ENCODE measurements around the gene TYW3. TPM values are rescaled to one million over a fixed set of nuclear protein-coding genes. Genes with fewer than 3 reads are reported as not detected.

The TYW3 gene
- total RNA-seq, 1 experiment from 2014 or later = 32.9 TPM

DNA sequence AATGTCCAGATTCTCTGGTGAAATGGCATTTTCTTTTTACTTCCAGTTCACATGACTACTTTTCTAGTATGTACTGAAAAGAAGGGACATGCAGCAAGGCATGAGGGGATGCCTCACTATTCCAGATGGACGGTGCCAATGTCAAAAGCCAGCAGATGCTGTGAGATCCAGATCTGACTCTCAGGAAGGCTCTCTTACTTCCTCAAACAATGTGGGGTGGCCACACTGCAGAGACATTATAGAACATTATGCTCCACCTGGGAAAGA lies 17.8 kb upstream of the TYW3 start:
- Mint-ChIP-seq H3K27me3 (ENCODE audit: low read depth) (no peaks in the 10 kb centered on the region), H3K9me3 (no peaks in the 10 kb centered on the region), H3K4me3 (no peak overlapping the region), H3K36me3 (peaks cover 10% of the 10 kb centered on the region), H3K27ac (no peak overlapping the region), H3K4me1 (0 out of 2 replicates have a peak, but pooled peaks cover 6% of the 10 kb centered on the region)
- ChIA-PET POLR2A (no interaction called here), CTCF (interaction anchor here (1.1 kb wide), 1 partner anchor 211 kb away, joined by 3 read pairs; no protein-coding TSS in a partner anchor)
- DNase-seq (ENCODE audit: low spot score) = no peak
- TF ChIP-seq PRRX2 (CRISPR knock-in tag; IDR thresholded peaks at IDR 0.05) = no peak
- TF ChIP-seq GRHL2 (CRISPR knock-in tag; IDR thresholded peaks at IDR 0.05; ENCODE audit: insufficient replicate concordance, severe bottlenecking) = no peak
- TF ChIP-seq, protein P1, sequence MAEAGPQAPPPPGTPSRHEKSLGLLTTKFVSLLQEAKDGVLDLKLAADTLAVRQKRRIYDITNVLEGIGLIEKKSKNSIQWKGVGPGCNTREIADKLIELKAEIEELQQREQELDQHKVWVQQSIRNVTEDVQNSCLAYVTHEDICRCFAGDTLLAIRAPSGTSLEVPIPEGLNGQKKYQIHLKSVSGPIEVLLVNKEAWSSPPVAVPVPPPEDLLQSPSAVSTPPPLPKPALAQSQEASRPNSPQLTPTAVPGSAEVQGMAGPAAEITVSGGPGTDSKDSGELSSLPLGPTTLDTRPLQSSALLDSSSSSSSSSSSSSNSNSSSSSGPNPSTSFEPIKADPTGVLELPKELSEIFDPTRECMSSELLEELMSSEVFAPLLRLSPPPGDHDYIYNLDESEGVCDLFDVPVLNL (CRISPR knock-in tag; IDR thresholded peaks at IDR 0.05; ENCODE audit: borderline replicate concordance, low read depth) = no peak
- no peak for ATAC-seq

DNA sequence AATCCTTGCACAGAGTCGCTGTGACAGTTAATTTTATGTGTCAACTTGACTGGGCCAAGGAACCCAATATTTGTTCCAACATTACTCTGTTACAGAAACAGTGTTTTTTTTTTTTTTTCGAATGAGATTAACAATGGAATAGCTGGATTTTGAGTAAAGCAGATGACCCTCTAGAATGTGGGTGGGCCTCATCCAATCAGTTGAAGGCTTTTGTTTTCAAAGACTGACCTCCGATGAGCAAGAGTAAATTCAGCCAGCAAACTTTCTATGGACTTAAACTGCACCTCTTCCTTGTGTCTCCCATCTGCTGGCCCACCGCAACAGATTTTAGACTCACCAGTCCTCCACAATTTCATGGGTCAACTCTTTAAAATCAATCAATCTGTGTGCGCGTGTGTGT lies 17.1 kb upstream of the TYW3 start:
- Mint-ChIP-seq H3K4me3 (no peak overlapping the region), H3K27ac (no peak overlapping the region), H3K36me3 (peaks cover 15% of the 10 kb centered on the region), H3K4me1 (0 out of 2 replicates have a peak, but pooled peaks cover 6% of the 10 kb centered on the region), H3K9me3 (no peaks in the 10 kb centered on the region), H3K27me3 (ENCODE audit: low read depth) (no peaks in the 10 kb centered on the region)
- CTCF ChIA-PET = no interaction called here
- TF ChIP-seq, protein P2, sequence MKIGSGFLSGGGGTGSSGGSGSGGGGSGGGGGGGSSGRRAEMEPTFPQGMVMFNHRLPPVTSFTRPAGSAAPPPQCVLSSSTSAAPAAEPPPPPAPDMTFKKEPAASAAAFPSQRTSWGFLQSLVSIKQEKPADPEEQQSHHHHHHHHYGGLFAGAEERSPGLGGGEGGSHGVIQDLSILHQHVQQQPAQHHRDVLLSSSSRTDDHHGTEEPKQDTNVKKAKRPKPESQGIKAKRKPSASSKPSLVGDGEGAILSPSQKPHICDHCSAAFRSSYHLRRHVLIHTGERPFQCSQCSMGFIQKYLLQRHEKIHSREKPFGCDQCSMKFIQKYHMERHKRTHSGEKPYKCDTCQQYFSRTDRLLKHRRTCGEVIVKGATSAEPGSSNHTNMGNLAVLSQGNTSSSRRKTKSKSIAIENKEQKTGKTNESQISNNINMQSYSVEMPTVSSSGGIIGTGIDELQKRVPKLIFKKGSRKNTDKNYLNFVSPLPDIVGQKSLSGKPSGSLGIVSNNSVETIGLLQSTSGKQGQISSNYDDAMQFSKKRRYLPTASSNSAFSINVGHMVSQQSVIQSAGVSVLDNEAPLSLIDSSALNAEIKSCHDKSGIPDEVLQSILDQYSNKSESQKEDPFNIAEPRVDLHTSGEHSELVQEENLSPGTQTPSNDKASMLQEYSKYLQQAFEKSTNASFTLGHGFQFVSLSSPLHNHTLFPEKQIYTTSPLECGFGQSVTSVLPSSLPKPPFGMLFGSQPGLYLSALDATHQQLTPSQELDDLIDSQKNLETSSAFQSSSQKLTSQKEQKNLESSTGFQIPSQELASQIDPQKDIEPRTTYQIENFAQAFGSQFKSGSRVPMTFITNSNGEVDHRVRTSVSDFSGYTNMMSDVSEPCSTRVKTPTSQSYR (CRISPR knock-in tag; IDR thresholded peaks at IDR 0.05) = no peak
- TF ChIP-seq FOXJ3 (CRISPR knock-in tag; IDR thresholded peaks at IDR 0.05; ENCODE audit: borderline replicate concordance) = no peak
- TF ChIP-seq, protein P3, sequence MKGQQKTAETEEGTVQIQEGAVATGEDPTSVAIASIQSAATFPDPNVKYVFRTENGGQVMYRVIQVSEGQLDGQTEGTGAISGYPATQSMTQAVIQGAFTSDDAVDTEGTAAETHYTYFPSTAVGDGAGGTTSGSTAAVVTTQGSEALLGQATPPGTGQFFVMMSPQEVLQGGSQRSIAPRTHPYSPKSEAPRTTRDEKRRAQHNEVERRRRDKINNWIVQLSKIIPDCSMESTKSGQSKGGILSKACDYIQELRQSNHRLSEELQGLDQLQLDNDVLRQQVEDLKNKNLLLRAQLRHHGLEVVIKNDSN (CRISPR knock-in tag; IDR thresholded peaks at IDR 0.05) = no peak
- no peak for TF ChIP-seq PRRX2 (CRISPR knock-in tag; IDR thresholded peaks at IDR 0.05)
- no peak for TF ChIP-seq CREB1 (CRISPR knock-in tag; IDR thresholded peaks at IDR 0.05)
- no peak for TF ChIP-seq HMGA2 (CRISPR knock-in tag; IDR thresholded peaks at IDR 0.05)
- TF ChIP-seq ATF1 (CRISPR knock-in tag; IDR thresholded peaks at IDR 0.05) = no peak
- ATAC-seq = no peak
- POLR2A ChIA-PET = no interaction called here
- DNase-seq (ENCODE audit: low spot score) = no peak

DNA sequence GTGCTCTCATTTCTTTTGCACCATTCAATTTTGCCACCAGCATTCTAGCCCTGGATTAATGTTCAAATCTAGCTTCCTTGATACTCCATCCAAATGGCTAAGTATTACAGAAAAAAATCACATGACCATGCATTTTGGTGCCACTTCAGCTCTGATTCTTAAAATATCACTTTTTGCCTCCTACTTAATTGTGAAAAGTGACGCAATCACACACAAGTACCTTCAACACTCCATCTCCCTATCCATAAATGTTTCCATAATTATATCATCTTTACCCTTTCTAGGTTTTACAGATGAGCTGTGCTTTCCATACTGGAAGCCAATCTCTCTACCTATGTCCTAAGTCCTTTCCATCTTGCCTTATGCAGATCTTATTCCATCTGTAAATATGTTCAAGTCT lies 16.1 kb upstream of the TYW3 start:
- H3K9me3 Mint-ChIP-seq = no peaks in the 10 kb centered on the region
- H3K27me3 Mint-ChIP-seq (ENCODE audit: low read depth) = no peaks in the 10 kb centered on the region
- POLR2A ChIA-PET = no interaction called here
- CTCF ChIA-PET = no interaction called here
- no peak overlapping the region for H3K27ac Mint-ChIP-seq
- ATAC-seq (no peak), DNase-seq (ENCODE audit: low spot score) (no peak)
- 0 out of 2 replicates have a peak, but pooled peaks cover 6% of the 10 kb centered on the region for H3K4me1 Mint-ChIP-seq
- no peak overlapping the region for H3K4me3 Mint-ChIP-seq
- peaks cover 19% of the 10 kb centered on the region for H3K36me3 Mint-ChIP-seq
- no peak for TF ChIP-seq TEAD1 (CRISPR knock-in tag; IDR thresholded peaks at IDR 0.05)
- TF ChIP-seq TEAD4 (CRISPR knock-in tag; IDR thresholded peaks at IDR 0.05) = no peak
- TF ChIP-seq ZNF232 (CRISPR knock-in tag; IDR thresholded peaks at IDR 0.05) = no peak
- TF ChIP-seq, protein P4, sequence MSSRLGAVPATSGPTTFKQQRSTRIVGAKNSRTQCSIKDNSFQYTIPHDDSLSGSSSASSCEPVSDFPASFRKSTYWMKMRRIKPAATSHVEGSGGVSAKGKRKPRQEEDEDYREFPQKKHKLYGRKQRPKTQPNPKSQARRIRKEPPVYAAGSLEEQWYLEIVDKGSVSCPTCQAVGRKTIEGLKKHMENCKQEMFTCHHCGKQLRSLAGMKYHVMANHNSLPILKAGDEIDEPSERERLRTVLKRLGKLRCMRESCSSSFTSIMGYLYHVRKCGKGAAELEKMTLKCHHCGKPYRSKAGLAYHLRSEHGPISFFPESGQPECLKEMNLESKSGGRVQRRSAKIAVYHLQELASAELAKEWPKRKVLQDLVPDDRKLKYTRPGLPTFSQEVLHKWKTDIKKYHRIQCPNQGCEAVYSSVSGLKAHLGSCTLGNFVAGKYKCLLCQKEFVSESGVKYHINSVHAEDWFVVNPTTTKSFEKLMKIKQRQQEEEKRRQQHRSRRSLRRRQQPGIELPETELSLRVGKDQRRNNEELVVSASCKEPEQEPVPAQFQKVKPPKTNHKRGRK (CRISPR knock-in tag; IDR thresholded peaks at IDR 0.05; ENCODE audit: borderline replicate concordance) = no peak
- TF ChIP-seq, protein P5, sequence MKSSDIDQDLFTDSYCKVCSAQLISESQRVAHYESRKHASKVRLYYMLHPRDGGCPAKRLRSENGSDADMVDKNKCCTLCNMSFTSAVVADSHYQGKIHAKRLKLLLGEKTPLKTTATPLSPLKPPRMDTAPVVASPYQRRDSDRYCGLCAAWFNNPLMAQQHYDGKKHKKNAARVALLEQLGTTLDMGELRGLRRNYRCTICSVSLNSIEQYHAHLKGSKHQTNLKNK (CRISPR knock-in tag; IDR thresholded peaks at IDR 0.05) = no peak
- no peak for TF ChIP-seq NR1H2 (CRISPR knock-in tag; IDR thresholded peaks at IDR 0.05)
- no peak for TF ChIP-seq FOXP1 (CRISPR knock-in tag; IDR thresholded peaks at IDR 0.05; ENCODE audit: borderline replicate concordance)
- TF ChIP-seq CREB1 (CRISPR knock-in tag; IDR thresholded peaks at IDR 0.05) = no peak
- no peak for TF ChIP-seq KAT7 (CRISPR knock-in tag; IDR thresholded peaks at IDR 0.05; ENCODE audit: borderline replicate concordance)
- TF ChIP-seq CBFB (CRISPR knock-in tag; IDR thresholded peaks at IDR 0.05; ENCODE audit: low read depth) = no peak
- no peak for TF ChIP-seq ESRRA (CRISPR knock-in tag; IDR thresholded peaks at IDR 0.05; ENCODE audit: borderline replicate concordance)
- TF ChIP-seq ELF4 (CRISPR knock-in tag; IDR thresholded peaks at IDR 0.05; ENCODE audit: low read depth) = no peak
- TF ChIP-seq FOXJ3 (CRISPR knock-in tag; IDR thresholded peaks at IDR 0.05; ENCODE audit: borderline replicate concordance) = no peak
- TF ChIP-seq, protein P6, sequence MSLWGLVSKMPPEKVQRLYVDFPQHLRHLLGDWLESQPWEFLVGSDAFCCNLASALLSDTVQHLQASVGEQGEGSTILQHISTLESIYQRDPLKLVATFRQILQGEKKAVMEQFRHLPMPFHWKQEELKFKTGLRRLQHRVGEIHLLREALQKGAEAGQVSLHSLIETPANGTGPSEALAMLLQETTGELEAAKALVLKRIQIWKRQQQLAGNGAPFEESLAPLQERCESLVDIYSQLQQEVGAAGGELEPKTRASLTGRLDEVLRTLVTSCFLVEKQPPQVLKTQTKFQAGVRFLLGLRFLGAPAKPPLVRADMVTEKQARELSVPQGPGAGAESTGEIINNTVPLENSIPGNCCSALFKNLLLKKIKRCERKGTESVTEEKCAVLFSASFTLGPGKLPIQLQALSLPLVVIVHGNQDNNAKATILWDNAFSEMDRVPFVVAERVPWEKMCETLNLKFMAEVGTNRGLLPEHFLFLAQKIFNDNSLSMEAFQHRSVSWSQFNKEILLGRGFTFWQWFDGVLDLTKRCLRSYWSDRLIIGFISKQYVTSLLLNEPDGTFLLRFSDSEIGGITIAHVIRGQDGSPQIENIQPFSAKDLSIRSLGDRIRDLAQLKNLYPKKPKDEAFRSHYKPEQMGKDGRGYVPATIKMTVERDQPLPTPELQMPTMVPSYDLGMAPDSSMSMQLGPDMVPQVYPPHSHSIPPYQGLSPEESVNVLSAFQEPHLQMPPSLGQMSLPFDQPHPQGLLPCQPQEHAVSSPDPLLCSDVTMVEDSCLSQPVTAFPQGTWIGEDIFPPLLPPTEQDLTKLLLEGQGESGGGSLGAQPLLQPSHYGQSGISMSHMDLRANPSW (CRISPR knock-in tag; conservative IDR thresholded peaks at IDR 0.05; ENCODE audit: low read depth) = no peak
- TF ChIP-seq, protein P7, sequence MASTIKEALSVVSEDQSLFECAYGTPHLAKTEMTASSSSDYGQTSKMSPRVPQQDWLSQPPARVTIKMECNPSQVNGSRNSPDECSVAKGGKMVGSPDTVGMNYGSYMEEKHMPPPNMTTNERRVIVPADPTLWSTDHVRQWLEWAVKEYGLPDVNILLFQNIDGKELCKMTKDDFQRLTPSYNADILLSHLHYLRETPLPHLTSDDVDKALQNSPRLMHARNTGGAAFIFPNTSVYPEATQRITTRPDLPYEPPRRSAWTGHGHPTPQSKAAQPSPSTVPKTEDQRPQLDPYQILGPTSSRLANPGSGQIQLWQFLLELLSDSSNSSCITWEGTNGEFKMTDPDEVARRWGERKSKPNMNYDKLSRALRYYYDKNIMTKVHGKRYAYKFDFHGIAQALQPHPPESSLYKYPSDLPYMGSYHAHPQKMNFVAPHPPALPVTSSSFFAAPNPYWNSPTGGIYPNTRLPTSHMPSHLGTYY (CRISPR knock-in tag; IDR thresholded peaks at IDR 0.05) = no peak
